ENCODE measurements around the gene CNR2. TPM values are rescaled to one million over a fixed set of nuclear protein-coding genes. Genes with fewer than 3 reads are reported as not detected.

CNR2 gene
- total RNA-seq: 0.05 TPM

GRCh38 chr1:23913212-23913880 lies at the start of gene CNR2:
CNR2 (minus strand) TSS chr1:23913362; CDS start chr1:23875617, 37,745 bp downstream.

GRCh38 chr1:23959461-23960290 lies 46.5 kb upstream of the CNR2 start, which contains the start of gene PNRC2:
PNRC2 (plus strand) TSS chr1:23959828; CDS start chr1:23961458, 1,630 bp downstream.

GRCh38 chr1:23867895-23868556 lies 45.1 kb downstream of the CNR2 start, which contains the start of gene FUCA1:
FUCA1 (minus strand) TSS chr1:23868290; CDS start chr1:23868286, 4 bp downstream.

GRCh38 chr1:23825076-23825761 lies 87.9 kb downstream of the CNR2 start, which contains the start of gene HMGCL:
HMGCL (minus strand) TSS chr1:23825429; CDS start chr1:23825415, 14 bp downstream.

Other genes starting within 250 kb of the CNR2 start
- gene RPL11, start 221.6 kb downstream of the CNR2 start, total RNA-seq: 683 TPM
- gene ELOA, start 169.9 kb downstream of the CNR2 start, total RNA-seq: 37.7 TPM
- 83.9 TPM for gene PITHD1, start 134.9 kb downstream of the CNR2 start, total RNA-seq
- gene LYPLA2, start 122.2 kb downstream of the CNR2 start, total RNA-seq: 26.6 TPM
- 19.2 TPM for gene GALE, start 112.6 kb downstream of the CNR2 start, total RNA-seq
- 31.6 TPM for gene HMGCL, start 87.9 kb downstream of the CNR2 start, total RNA-seq
- gene FUCA1, start 45.1 kb downstream of the CNR2 start, total RNA-seq: 29.0 TPM
- gene PNRC2, start 46.5 kb upstream of the CNR2 start, total RNA-seq: 171 TPM
- gene SRSF10, start 67.0 kb upstream of the CNR2 start, total RNA-seq: 226 TPM
- 20.3 TPM for gene MYOM3, start 198.8 kb upstream of the CNR2 start, total RNA-seq
- gene IL22RA1, start 229.8 kb upstream of the CNR2 start, total RNA-seq: not detected